GM19395 (cell line): Measurements from ENCODE around the gene ZNF571.

ENCODE experiments used
- ATAC-seq: cut with Tn5 transposase; IDR thresholded peaks from one replicate; pipeline ENCODE4 v1.9.1; 2021; ENCODE audit warnings: mild to moderate bottlenecking, moderate library complexity; ENCODE audit not compliant: unreplicated experiment

ZNF571 gene

DNA sequence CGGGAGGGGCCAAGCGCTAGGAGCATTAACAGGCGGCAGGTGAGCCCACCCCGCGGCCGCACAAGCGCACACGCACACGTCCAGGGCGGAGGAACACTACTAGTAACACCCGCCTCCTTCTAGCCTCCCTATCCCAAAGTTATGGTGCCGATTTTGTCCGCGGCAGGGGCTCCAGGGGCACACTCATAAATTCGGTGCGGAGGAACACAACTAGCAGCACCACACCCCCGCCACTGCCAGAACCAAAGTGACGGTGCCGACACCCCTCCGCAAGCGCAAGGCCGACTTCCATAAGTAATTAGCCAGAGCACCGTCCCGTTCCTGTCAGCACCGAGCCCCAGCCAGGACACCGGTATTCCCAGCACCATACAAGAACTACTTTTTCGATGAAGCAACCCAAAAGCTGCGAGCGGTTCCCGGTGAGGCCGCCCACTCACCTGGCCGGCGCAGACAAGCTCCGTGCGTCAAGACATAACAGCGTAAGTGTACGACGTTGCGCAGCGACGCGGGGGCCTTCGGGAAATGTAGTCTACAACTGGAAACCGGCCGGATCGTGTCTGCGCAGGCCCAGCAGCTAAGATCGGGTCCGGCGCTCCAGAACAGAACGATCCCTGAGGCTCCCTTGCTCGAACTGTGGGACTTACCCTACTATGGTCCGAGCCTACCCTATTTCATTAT is at the start of gene ZNF571, which contains the start of gene ZNF540:
TSS of gene ZNF571 (minus strand) at position 489 of the 678 bp plus-strand sequence. CDS start 8,116 bp downstream, outside the sequence.
TSS of gene ZNF540 (plus strand) at position 573 of the 678 bp plus-strand sequence. CDS start 3,572 bp downstream, outside the sequence.
- ATAC-seq = peak; percentile 97

DNA sequence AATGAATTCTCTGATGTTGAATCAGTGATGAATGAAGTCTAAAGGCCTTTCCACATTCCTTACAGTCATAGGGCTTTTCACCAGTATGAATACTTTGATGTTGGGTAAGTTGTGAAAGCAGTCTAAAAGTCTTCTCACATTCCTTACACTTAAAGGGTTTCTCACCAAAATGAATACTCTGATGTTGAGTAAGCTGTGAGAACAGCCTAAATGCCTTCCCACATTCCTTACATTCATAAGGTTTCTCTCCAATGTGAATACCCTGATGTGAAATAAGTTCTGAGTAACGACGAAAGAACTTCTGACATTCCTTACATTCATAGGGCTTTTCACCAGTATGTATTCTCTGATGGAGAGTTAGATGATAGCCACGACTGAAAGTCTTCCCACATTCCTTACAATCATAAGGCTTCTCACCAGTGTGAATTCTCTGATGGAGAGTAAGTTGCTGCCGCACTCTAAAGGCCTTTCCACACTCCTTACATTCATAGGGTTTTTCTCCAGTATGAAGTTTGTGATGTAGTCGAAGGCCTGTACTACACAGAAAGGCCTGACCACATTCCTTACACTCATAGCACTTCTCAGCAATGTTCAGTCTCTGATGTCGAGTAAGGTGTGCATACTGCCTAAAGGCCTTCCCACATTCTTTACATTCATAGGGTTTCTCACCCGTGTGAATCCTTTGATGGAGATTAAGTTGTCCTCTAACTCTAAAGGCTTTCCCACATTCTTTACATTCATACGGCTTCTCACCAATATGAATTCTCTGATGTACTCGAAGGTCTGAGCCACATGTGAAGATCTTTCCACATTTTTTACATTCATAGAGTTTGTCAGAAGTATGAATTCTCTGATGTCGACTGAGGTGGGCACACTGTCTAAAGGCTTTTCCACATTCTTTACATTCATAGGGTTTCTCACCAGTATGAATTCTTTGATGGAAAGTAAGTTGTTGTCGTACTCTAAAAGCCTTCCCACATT is 40.8 kb upstream of the ZNF571 start:
- ATAC-seq = no peak

- peak; percentile 49 for ATAC-seq
These were observed 390 bp upstream of the ZNF571 start for GRCh38 chr19:37594982-37595382.

DNA sequence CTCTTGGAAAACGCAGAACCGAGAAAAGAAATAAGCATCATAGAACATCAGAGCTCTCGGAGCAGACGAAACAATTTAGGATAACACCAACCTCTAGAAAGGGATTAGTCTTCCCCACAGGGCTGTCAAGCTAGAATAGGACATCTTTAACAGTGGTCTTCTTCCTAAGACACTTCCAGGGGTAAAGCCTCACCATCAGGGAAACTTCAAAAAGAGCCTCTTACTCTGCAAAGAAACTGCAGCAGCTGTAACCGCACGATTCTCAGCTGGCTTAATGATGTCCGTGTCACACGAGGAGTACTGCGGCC is 642 bp downstream of the ZNF571 start:
- peak; percentile 46 for ATAC-seq

DNA sequence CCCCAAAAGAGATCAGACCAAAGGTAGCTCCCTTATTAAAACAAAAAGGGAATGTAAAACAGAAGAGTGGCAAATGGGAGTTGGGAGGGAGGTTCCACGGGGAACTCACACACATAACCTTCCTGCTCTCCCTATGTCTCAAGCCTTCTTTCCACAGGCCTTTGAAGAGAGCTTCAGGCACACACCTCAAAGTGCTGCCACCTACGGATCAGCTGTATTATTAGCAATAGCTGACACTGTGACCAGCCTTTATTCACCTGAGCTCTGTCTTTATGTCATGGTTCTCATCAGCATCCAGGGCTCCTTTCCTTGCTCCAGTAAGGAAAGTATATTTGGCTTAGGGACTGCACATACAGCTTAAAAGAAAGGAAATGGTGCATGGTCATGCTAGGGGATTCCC is 11.3 kb downstream of the ZNF571 start:
- no peak for ATAC-seq

DNA sequence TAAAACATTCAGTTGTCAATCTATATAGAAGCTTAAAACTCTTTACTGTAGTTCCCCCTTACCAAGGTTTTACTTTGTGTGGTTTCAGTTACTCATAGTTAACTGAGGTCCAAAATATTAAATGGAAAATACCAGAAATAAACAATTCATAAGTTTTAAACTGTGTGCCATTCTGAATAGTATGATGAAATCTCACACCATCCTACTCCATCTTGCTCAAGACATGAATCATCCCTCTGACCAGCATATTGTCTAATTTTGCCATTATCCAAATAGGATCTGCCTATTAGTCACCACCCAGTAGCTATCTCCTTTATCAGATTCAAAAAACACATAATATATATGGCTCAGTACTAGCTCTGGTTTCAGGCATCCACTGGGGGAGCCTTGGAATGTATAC is 22.4 kb downstream of the ZNF571 start:
- no peak for ATAC-seq

DNA sequence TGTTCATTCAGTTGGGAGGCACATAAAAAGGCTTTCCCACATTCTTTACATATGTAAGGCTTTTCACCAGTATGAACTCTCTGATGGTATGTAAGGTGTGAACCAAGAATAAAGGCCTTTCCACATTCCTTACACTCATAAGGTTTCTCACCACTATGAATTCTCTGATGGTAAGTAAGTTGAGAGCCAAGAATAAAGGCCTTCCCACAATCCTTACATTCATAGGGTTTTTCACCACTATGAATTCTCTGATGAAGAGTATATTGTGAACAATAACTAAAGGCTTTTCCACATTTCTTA is 29.3 kb downstream of the ZNF571 start:
- no peak for ATAC-seq

DNA sequence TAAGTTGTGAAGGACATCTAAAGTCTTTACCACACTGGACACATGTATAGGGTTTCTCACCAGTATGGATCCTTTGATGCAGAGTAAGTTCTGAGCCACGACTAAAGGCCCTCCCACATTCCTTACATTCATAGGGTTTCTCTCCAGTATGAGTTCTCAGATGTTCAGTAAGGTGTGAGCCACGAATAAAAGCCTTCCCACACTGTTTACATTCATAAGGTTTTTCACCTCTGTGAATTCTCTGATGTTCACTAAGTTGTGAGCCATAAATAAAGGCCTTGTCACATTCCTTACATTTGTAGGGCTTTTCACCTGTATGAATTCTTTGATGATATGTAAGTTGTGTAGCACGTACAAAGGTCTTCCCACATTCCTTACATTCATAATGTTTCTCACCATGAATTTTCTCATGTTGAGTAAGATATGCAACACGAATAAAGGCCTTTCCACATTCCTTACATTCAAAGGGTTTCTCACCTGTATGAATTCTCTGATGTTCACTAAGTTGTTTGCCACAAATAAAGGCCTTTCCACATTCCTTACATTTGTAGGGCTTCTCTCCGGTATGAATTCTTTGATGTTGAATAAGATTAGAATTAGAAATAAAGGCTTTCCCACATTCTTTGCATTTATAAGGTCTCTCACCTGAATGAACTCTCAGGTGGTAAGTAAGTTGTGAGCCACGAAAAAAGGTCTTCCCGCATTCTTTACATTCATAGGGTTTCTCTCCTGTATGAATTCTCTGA is 29.8 kb downstream of the ZNF571 start:
- ATAC-seq = no peak

GRCh38 chr19:37563518-37563917 is 31.1 kb downstream of the ZNF571 start:
- no peak for ATAC-seq

- ATAC-seq = no peak
These were observed 43.2 kb downstream of the ZNF571 start for GRCh38 chr19:37551129-37551993.

DNA sequence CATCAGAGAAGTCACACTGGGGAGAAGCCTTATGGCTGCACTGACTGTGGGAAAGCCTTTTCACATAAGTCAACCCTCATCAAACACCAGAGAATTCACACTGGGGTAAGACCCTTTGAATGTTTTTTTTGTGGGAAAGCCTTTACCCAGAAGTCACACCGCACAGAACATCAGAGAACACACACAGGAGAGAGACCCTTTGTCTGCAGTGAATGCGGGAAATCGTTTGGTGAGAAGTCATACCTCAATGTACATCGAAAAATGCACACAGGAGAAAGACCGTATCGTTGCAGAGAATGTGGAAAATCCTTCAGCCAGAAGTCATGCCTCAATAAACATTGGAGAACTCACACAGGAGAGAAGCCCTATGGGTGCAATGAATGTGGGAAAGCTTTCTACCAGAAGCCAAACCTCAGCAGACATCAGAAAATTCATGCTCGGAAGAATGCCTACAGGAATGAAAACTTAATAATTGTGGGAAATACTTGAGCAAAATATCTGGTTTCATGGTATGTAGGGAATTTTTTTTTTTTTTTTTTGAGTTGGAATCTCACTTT is 57.1 kb downstream of the ZNF571 start:
- no peak for ATAC-seq

- ATAC-seq = no peak
These were observed 74.7 kb downstream of the ZNF571 start for GRCh38 chr19:37519890-37520289.
